ENCODE measurements around the gene ROBO2.

DNA sequence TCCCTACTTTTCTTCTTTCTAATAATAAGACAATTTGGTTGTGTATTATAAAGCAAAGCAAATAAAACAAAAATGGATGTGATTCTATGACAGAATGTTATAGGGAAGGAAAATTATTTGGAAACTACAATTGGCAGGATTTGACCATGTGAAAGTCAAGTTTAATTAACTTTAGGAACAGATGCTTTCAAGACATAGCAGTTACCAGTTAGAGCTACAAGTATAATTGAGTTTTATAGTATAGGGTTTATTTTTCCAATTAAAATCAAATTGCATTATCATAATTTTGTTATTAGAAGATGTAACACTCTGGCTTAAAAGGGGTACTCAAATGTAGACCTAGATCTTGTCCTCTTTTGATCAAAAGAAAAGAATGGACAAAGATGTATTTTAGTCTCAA is 110.9 kb downstream of the ROBO2 start:
- TF ChIP-seq, protein P1, sequence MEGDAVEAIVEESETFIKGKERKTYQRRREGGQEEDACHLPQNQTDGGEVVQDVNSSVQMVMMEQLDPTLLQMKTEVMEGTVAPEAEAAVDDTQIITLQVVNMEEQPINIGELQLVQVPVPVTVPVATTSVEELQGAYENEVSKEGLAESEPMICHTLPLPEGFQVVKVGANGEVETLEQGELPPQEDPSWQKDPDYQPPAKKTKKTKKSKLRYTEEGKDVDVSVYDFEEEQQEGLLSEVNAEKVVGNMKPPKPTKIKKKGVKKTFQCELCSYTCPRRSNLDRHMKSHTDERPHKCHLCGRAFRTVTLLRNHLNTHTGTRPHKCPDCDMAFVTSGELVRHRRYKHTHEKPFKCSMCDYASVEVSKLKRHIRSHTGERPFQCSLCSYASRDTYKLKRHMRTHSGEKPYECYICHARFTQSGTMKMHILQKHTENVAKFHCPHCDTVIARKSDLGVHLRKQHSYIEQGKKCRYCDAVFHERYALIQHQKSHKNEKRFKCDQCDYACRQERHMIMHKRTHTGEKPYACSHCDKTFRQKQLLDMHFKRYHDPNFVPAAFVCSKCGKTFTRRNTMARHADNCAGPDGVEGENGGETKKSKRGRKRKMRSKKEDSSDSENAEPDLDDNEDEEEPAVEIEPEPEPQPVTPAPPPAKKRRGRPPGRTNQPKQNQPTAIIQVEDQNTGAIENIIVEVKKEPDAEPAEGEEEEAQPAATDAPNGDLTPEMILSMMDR (IDR thresholded peaks at IDR 0.05; ENCODE audit: poor library complexity) = no peak
- TF ChIP-seq EZH2 (IDR thresholded peaks at IDR 0.05; ENCODE audit: borderline replicate concordance) = no peak
- no peak for TF ChIP-seq EZH2phosphoT487 (IDR thresholded peaks at IDR 0.05; ENCODE audit: low read depth, severe bottlenecking, unreplicated experiment)

All from hepatocyte (in vitro differentiated cells).